Upper lobe of left lung (tissue), 6 donors: Measurements from ENCODE around the gene SH3BP5. TPM values are rescaled to one million over a fixed set of nuclear protein-coding genes. Genes with fewer than 3 reads are reported as not detected.

Experiments used
- ATAC-seq, 2 donors: fragments of 200-7000 bp; cut with Tn5 transposase; one replicate each; pipeline ENCODE4 v1.9.1; 2022; ENCODE audit warnings: mild to moderate bottlenecking in 2 of 2, moderate library complexity in 2 of 2; ENCODE audit not compliant: low FRiP score in 2 of 2
- DNase-seq, 2 donors: peaks; one replicate each; pipeline ENCODE4 v3.0.0-alpha.2; 2019 to 2020
- H3K27ac ChIP-seq, 4 donors: fragments of 200-600 bp; sonication (generic); one replicate each; pipeline ENCODE4 v1.5.1; 2016 to 2019
- H3K27me3 ChIP-seq, 4 donors: fragments of 200-600 bp; sonication (generic); one replicate each; pipeline ENCODE4 v1.5.1; 2017 to 2019
- H3K36me3 ChIP-seq, 4 donors: fragments of 200-600 bp; sonication (generic); one replicate each; pipeline ENCODE4 v1.5.1; 2016 to 2019
- H3K4me1 ChIP-seq, 4 donors: fragments of 200-600 bp; sonication (generic); one replicate each; pipeline ENCODE4 v1.5.1; 2018 to 2019
- H3K4me3 ChIP-seq, 4 donors: fragments of 200-600 bp; sonication (generic); one replicate each; pipeline ENCODE4 v1.5.1; 2017 to 2019; ENCODE audit warnings: mild to moderate bottlenecking in 2 of 4, moderate library complexity in 1 of 4
- H3K9me3 ChIP-seq, 4 donors: fragments of 200-600 bp; sonication (generic); one replicate each; pipeline ENCODE4 v1.5.1; 2018 to 2019
- CTCF ChIP-seq, 6 experiments: fragments of 450-650 bp in 4 of 6; fragments of 200-600 bp in 2 of 6; sonication (generic) in 2 of 6; IDR thresholded peaks; one replicate each; pipeline ENCODE4 v1.5.1; 2016 to 2019; ENCODE audit warnings: antibody characterized with exemption in 6 of 6
- EP300 ChIP-seq, 4 donors: sonication (generic); formaldehyde crosslinking; IDR thresholded peaks; one replicate each; pipeline ENCODE4 v1.5.1; 2017; ENCODE audit warnings: antibody characterized with exemption in 4 of 4, control low read depth in 2 of 4
- POLR2A ChIP-seq, 4 donors: fragments of 450-650 bp; IDR thresholded peaks; one replicate each; pipeline ENCODE4 v1.5.1; 2016 to 2017; ENCODE audit warnings: antibody characterized with exemption in 4 of 4, mild to moderate bottlenecking in 2 of 4
- POLR2AphosphoS5 ChIP-seq, 2 donors: sonication (generic); formaldehyde crosslinking; IDR thresholded peaks; one replicate each; pipeline ENCODE4 v1.5.1; 2017; ENCODE audit warnings: antibody characterized with exemption in 2 of 2
- WGBS, 2 donors: methylation state at CpG; one replicate each; pipeline ENCODE4 v1.1.5; 2017 to 2018; 5-methylcytosine and 5-hydroxymethylcytosine counted together
- small RNA-seq, 4 donors: library from RNA; depleted of rRNA; stranded (forward); fragments of <200 nt; gene quantifications; one replicate each; pipeline ENCODE3, GENCODE V24; 2016
- total RNA-seq, 6 donors: library from RNA; depleted of rRNA in 4 of 6; stranded (reverse); fragments of >200 nt in 4 of 6; gene quantifications; one replicate each; pipeline versions ENCODE4 v1.1.0 to v1.2.1, GENCODE V29; 2016 to 2021
- donor health status: DM: no; HTN: no; CAD: no; lungs with moderate emphysema.
- donor health status: DM: no; HTN: yes; CAD: no; lungs with severe emphysema.

Gene SH3BP5
- total RNA-seq, 6 donors from 2014 or later: 83.8 to 150 (median 94.7) TPM

GRCh38 chr3:15206662-15207576 is 125.5 kb downstream of the SH3BP5 start:
- TF ChIP-seq CTCF (IDR thresholded peaks at IDR 0.05): no peak
- TF ChIP-seq POLR2AphosphoS5 (IDR thresholded peaks at IDR 0.05): peak in 1 of 2 donors; percentile 28
- TF ChIP-seq EP300 (IDR thresholded peaks at IDR 0.05): no peak
- no peaks in the 10 kb centered on the region for H3K9me3 ChIP-seq
- H3K36me3 ChIP-seq: peaks cover 0 to 15% (median 2%) of the 10 kb centered on the region in 4 donors
- H3K4me1 ChIP-seq: peaks cover 11 to 33% (median 29%) of the 10 kb centered on the region in 4 donors
- peak overlapping the region; percentile 95 to 99 (median 98) for H3K27ac ChIP-seq
- H3K4me3 ChIP-seq: peak overlapping the region; percentile 77 to 98 (median 85)
- no peaks in the 10 kb centered on the region for H3K27me3 ChIP-seq
- DNase-seq: peak in 1 of 2 donors; percentile 58
- WGBS, 2 donors: 5 to 6% methylated on average over 18 of the region's 30 CpGs
- peak; percentile 75 to 76 for ATAC-seq

GRCh38 chr3:15205934-15206661 is 126.3 kb downstream of the SH3BP5 start, which contains the start of gene CAPN7:
Gene CAPN7, plus strand, starts transcription at chr3:15206246. Its CDS starts 250 bp downstream, at chr3:15206496.
- no peaks in the 10 kb centered on the region for H3K9me3 ChIP-seq
- TF ChIP-seq CTCF (IDR thresholded peaks at IDR 0.05) (peak; percentile 25 to 77 (median 53)), EP300 (IDR thresholded peaks at IDR 0.05) (no peak), POLR2A (IDR thresholded peaks at IDR 0.05) (peak in 3 of 4 donors; percentile 92 to 98 (median 96)), POLR2AphosphoS5 (IDR thresholded peaks at IDR 0.05) (peak; percentile 79 to 97)
- peak within 1 kb of the TSS; percentile 77 to 98 (median 85) for H3K4me3 ChIP-seq
- H3K27ac ChIP-seq: peak within 1 kb of the TSS; percentile 95 to 99 (median 98)
- H3K4me1 ChIP-seq: peaks cover 11 to 33% (median 28%) of the 10 kb centered on the region in 4 donors
- 0 to 3% methylated on average over 8 to 48 of the region's 92 CpGs for WGBS, 2 donors
- peak; percentile 99 to 100 for DNase-seq
- ATAC-seq: peak; percentile 98 to 99
- no peaks in the 10 kb centered on the region for H3K27me3 ChIP-seq
- peaks cover 0 to 13% (median 2%) of the 10 kb centered on the region in 4 donors for H3K36me3 ChIP-seq

- peaks cover 0 to 7% (median 2%) of the 10 kb centered on the region in 4 donors for H3K36me3 ChIP-seq
- WGBS, 2 donors: 2 to 3% methylated on average over 3 of the region's 3 CpGs
- ATAC-seq (no peak), DNase-seq (no peak)
- peak overlapping the region; percentile 95 to 99 (median 98) for H3K27ac ChIP-seq
- peak overlapping the region; percentile 16 to 98 (median 85) for H3K4me3 ChIP-seq
- TF ChIP-seq CTCF (IDR thresholded peaks at IDR 0.05) (no peak), EP300 (IDR thresholded peaks at IDR 0.05) (no peak), POLR2AphosphoS5 (IDR thresholded peaks at IDR 0.05) (no peak), POLR2A (IDR thresholded peaks at IDR 0.05) (no peak)
- H3K27me3 ChIP-seq: no peaks in the 10 kb centered on the region
- peaks cover 11 to 33% (median 23%) of the 10 kb centered on the region in 4 donors for H3K4me1 ChIP-seq
- no peaks in the 10 kb centered on the region for H3K9me3 ChIP-seq
Observed at GRCh38 chr3:15205482-15205933, 126.9 kb downstream of the SH3BP5 start.

Small RNAs within 50 kb of the gene (small RNA-seq; reads per million reads assigned to genes)
- gene HMGN2P7 (0 reads per million in 4 donors), gene RNU6-454P (0 reads per million in 4 donors)

Other genes starting within 250 kb of the SH3BP5 start
- 10 to 100 TPM; 24.5 to 72.3 (median 29.0) TPM for gene RBSN, start 233.4 kb downstream of the SH3BP5 start, total RNA-seq
- 100 to 1,000 TPM in 1 of 6 donors, 10 to 100 TPM in 5; 42.3 to 119 (median 46.2) TPM for gene CAPN7, start 126.3 kb downstream of the SH3BP5 start, total RNA-seq
- gene METTL6, start 95.0 kb upstream of the SH3BP5 start, total RNA-seq: 10 to 100 TPM; 10.5 to 20.7 (median 13.9) TPM
- 10 to 100 TPM; 21.1 to 45.1 (median 31.7) TPM for gene EAF1, start 95.0 kb upstream of the SH3BP5 start, total RNA-seq
- gene COLQ, start 189.1 kb upstream of the SH3BP5 start, total RNA-seq: 10 to 100 TPM in 1 of 6 donors, 1 to 10 TPM in 5; 1.1 to 34.6 (median 2.6) TPM